Right renal pelvis (tissue), 4 donors: Measurements from ENCODE around the gene RHBDD2. TPM values are rescaled to one million over a fixed set of nuclear protein-coding genes. Genes with fewer than 3 reads are reported as not detected.

Source experiments
- DNase-seq, 4 donors: peaks; one replicate each; pipeline ENCODE4 v3.0.0-alpha.2; 2013; ENCODE audit warnings: low read depth in 4 of 4, low spot score in 3 of 4, missing footprints in 1 of 4
- polyA plus RNA-seq, 4 donors: library from polyadenylated mRNA; unstranded; fragments of 120-200 nt; gene quantifications; one replicate each; pipeline ENCODE4 v1.2.1, GENCODE V29; 2013; ENCODE audit not compliant: insufficient read length in 4 of 4

The RHBDD2 gene
- polyA plus RNA-seq, 4 donors, result 62.6 to 82.4 (median 67.2) TPM

- DNase-seq, result no peak
These were observed 37.4 kb downstream of the RHBDD2 start for GRCh38 chr7:75916259-75916658.

GRCh38 chr7:75916685-75917634 is 38.1 kb downstream of the RHBDD2 start:
- no peak for DNase-seq

- DNase-seq, result no peak
These were observed 41.8 kb downstream of the RHBDD2 start for GRCh38 chr7:75920431-75921161.

GRCh38 chr7:75921479-75921878 is 42.6 kb downstream of the RHBDD2 start:
- no peak for DNase-seq

GRCh38 chr7:75922966-75923603 is 44.3 kb downstream of the RHBDD2 start:
- DNase-seq, result no peak

GRCh38 chr7:75924256-75924655 is 45.4 kb downstream of the RHBDD2 start:
- no peak for DNase-seq

GRCh38 chr7:75924889-75925288 is 46.1 kb downstream of the RHBDD2 start:
- DNase-seq, result no peak

GRCh38 chr7:75925717-75926435 is 47.0 kb downstream of the RHBDD2 start:
- no peak for DNase-seq

GRCh38 chr7:75928568-75928914 is 49.7 kb downstream of the RHBDD2 start:
- DNase-seq, result no peak

- no peak for DNase-seq
These were observed 52.8 kb downstream of the RHBDD2 start for GRCh38 chr7:75931680-75932079.

GRCh38 chr7:75937958-75938786 is 59.3 kb downstream of the RHBDD2 start:
- no peak for DNase-seq

Other genes starting within 250 kb of the RHBDD2 start
- gene HIP1, start 140.1 kb upstream of the RHBDD2 start, polyA plus RNA-seq, result 10 to 100 TPM; 32.1 to 36.8 (median 35.4) TPM
- gene CCL26, start 106.8 kb upstream of the RHBDD2 start, polyA plus RNA-seq, result under 1 TPM in 1 of 4 donors, not detected in 3; 0.17 TPM
- 1 to 10 TPM in 1 of 4 donors, not detected in 3; 2.1 TPM for gene CCL24, start 65.2 kb upstream of the RHBDD2 start, polyA plus RNA-seq
- gene POR, start 36.1 kb downstream of the RHBDD2 start, polyA plus RNA-seq, result 10 to 100 TPM; 59.7 to 75.4 (median 67.2) TPM
- 10 to 100 TPM; 50.9 to 65.7 (median 55.6) TPM for gene TMEM120A, start 115.6 kb downstream of the RHBDD2 start, polyA plus RNA-seq
- 10 to 100 TPM; 37.1 to 58.3 (median 48.0) TPM for gene STYXL1, start 169.0 kb downstream of the RHBDD2 start, polyA plus RNA-seq
- gene MDH2, start 169.1 kb downstream of the RHBDD2 start, polyA plus RNA-seq, result 100 to 1,000 TPM; 198 to 284 (median 212) TPM